Subcutaneous abdominal adipose tissue (tissue), 5 donors: ENCODE data around the gene RGS10.

Experiments
- H3K27ac ChIP-seq: one replicate; pipeline ENCODE4 v1.7.0; 2013; ENCODE audit warnings: low read depth, mild to moderate bottlenecking, inconsistent platforms, low read length, moderate library complexity
- H3K27me3 ChIP-seq, 5 donors: one replicate each; pipeline ENCODE4 v1.7.0; 2013; ENCODE audit warnings: low read length in 5 of 5, inconsistent platforms in 1 of 5; ENCODE audit not compliant: control insufficient read depth in 5 of 5, insufficient read depth in 4 of 5
- H3K36me3 ChIP-seq, 5 donors: one replicate each; pipeline ENCODE4 v1.7.0; 2013; ENCODE audit warnings: low read length in 5 of 5; ENCODE audit not compliant: control insufficient read depth in 5 of 5, insufficient read depth in 5 of 5
- H3K4me1 ChIP-seq, 5 donors: one replicate each; pipeline ENCODE4 v1.7.0; 2013; ENCODE audit warnings: low read length in 5 of 5, mild to moderate bottlenecking in 3 of 5, moderate library complexity in 1 of 5; ENCODE audit not compliant: control insufficient read depth in 5 of 5, insufficient read depth in 5 of 5
- H3K4me3 ChIP-seq, 5 donors: one replicate each; pipeline ENCODE4 v1.7.0; 2013; ENCODE audit warnings: low read length in 5 of 5, low read depth in 1 of 5
- H3K9ac ChIP-seq, 5 donors: one replicate each; pipeline ENCODE4 v1.7.0; 2013; ENCODE audit warnings: low read length in 5 of 5, mild to moderate bottlenecking in 4 of 5, moderate library complexity in 3 of 5
- H3K9me3 ChIP-seq, 5 donors: one replicate each; pipeline ENCODE4 v1.7.0; 2013; ENCODE audit warnings: low read length in 5 of 5; ENCODE audit not compliant: control insufficient read depth in 5 of 5
- donor health status: healthy.
- donor health status: healthy.
- donor health status: healthy.
- donor health status: healthy.
- donor health status: healthy.

Gene RGS10

GRCh38 chr10:119520283-119520682 lies 22.2 kb downstream of the RGS10 start:
- Histone ChIP-seq H3K27me3 (peaks cover 0 to 5% (median 0%) of the 10 kb centered on the region in 5 donors), H3K36me3 (peaks cover 0 to 25% (median 3%) of the 10 kb centered on the region in 5 donors), H3K9ac (no peak overlapping the region), H3K9me3 (no peaks in the 10 kb centered on the region), H3K27ac (no peak overlapping the region), H3K4me1 (peaks cover 2 to 32% (median 12%) of the 10 kb centered on the region in 5 donors), H3K4me3 (no peak overlapping the region)

- peaks cover 0 to 4% (median 0%) of the 10 kb centered on the region in 5 donors for H3K27me3 ChIP-seq
- peaks cover 2 to 33% (median 12%) of the 10 kb centered on the region in 5 donors for H3K4me1 ChIP-seq
- H3K36me3 ChIP-seq = peaks cover 0 to 19% (median 2%) of the 10 kb centered on the region in 5 donors
- H3K27ac ChIP-seq = no peak overlapping the region
- no peaks in the 10 kb centered on the region for H3K9me3 ChIP-seq
- no peak overlapping the region for H3K4me3 ChIP-seq
- no peak overlapping the region for H3K9ac ChIP-seq
These were observed 23.6 kb downstream of the RGS10 start for GRCh38 chr10:119518936-119519335.

DNA sequence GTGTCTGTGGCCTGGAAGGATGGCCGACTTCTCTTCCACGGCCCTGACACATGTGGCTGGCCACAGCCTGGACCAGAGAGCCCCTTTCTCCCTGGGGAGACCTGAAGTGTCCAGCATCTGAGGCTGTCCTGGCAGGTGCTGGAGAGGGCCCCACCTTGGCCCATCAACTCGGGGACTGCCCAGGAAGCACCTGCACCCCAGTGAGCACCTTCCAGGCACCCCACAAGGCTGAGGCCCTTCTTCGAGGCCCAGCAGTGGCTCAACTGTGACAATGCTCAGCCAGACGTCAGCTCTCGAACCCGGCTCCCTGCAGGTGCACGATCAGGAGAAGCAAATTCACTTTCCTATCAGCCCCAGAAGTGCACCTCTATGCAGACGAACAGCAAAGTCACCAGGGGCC lies 24.3 kb downstream of the RGS10 start:
- H3K9me3 ChIP-seq = no peaks in the 10 kb centered on the region
- no peaks in the 10 kb centered on the region for H3K27me3 ChIP-seq
- H3K4me3 ChIP-seq = no peak overlapping the region
- no peak overlapping the region for H3K9ac ChIP-seq
- no peak overlapping the region for H3K27ac ChIP-seq
- H3K4me1 ChIP-seq = peaks cover 2 to 33% (median 12%) of the 10 kb centered on the region in 5 donors
- H3K36me3 ChIP-seq = peaks cover 0 to 16% (median 0%) of the 10 kb centered on the region in 5 donors

GRCh38 chr10:119517235-119518141 lies 25.0 kb downstream of the RGS10 start:
- Histone ChIP-seq H3K27me3 (no peaks in the 10 kb centered on the region), H3K4me1 (peaks cover 2 to 33% (median 12%) of the 10 kb centered on the region in 5 donors), H3K4me3 (no peak overlapping the region), H3K27ac (no peak overlapping the region), H3K36me3 (peaks cover 0 to 13% (median 0%) of the 10 kb centered on the region in 5 donors), H3K9ac (no peak overlapping the region), H3K9me3 (no peaks in the 10 kb centered on the region)

- peaks cover 2 to 33% (median 12%) of the 10 kb centered on the region in 5 donors for H3K4me1 ChIP-seq
- H3K27me3 ChIP-seq = no peaks in the 10 kb centered on the region
- no peak overlapping the region for H3K9ac ChIP-seq
- H3K4me3 ChIP-seq = peak overlapping the region in 2 of 5 donors; percentile 13 to 28
- no peaks in the 10 kb centered on the region for H3K9me3 ChIP-seq
- no peak overlapping the region for H3K27ac ChIP-seq
- peaks cover 0 to 16% (median 3%) of the 10 kb centered on the region in 5 donors for H3K36me3 ChIP-seq
These were observed 25.9 kb downstream of the RGS10 start for GRCh38 chr10:119516381-119517234.

DNA sequence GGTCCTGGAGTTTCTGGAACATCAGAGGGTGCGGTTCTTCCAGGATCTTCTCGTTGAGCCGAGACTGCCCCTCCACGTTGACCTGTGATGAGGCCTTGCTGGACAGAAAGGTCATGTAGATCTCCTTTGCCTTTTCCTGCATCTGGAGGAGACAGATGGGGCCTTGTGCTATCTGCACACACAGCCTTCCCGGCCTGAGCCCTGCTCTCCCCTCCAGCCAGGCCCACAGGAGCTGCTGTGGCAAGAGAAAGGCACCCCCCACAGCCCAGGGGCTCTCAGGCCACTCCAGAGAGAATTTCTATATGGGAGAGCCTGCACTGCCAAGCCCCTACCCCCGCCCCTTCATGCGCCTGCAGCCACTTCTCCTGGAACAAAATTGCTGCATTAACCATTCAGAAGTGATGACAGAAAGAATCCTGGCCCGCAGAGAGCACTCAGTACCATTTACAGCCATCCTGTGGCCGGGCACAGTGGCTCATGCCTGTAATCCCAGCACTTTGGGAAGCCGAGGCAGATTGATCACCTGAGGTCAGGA lies 26.9 kb downstream of the RGS10 start:
- peaks cover 2 to 33% (median 12%) of the 10 kb centered on the region in 5 donors for H3K4me1 ChIP-seq
- no peak overlapping the region for H3K4me3 ChIP-seq
- H3K27me3 ChIP-seq = no peaks in the 10 kb centered on the region
- peaks cover 0 to 24% (median 4%) of the 10 kb centered on the region in 5 donors for H3K36me3 ChIP-seq
- no peak overlapping the region for H3K9ac ChIP-seq
- no peak overlapping the region for H3K27ac ChIP-seq
- no peaks in the 10 kb centered on the region for H3K9me3 ChIP-seq

DNA sequence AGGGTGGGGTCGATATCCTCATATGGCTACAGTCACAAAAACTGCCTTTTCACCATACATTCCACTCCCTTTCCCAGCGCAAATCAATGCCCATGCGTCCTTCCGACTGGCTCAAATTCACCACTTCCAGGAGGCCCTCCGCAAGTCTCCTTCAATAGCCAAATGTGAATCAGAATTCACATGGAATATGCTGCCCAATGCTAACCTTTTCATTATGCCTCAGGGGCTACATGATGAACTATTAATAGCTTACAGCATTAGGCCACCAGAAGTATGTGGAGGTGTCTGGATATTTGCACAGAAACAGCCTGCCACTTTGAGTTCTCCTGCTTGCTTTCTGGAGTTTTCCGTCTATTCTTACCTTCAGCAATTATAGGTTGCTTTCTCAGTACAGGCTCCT lies 27.7 kb downstream of the RGS10 start:
- no peak overlapping the region for H3K9ac ChIP-seq
- H3K9me3 ChIP-seq = no peaks in the 10 kb centered on the region
- peaks cover 0 to 30% (median 4%) of the 10 kb centered on the region in 5 donors for H3K36me3 ChIP-seq
- no peak overlapping the region for H3K4me3 ChIP-seq
- H3K27ac ChIP-seq = no peak overlapping the region
- H3K27me3 ChIP-seq = no peaks in the 10 kb centered on the region
- peaks cover 2 to 37% (median 18%) of the 10 kb centered on the region in 5 donors for H3K4me1 ChIP-seq

GRCh38 chr10:119511828-119512515 lies 30.5 kb downstream of the RGS10 start:
- H3K27me3 ChIP-seq = no peaks in the 10 kb centered on the region
- H3K4me3 ChIP-seq = no peak overlapping the region
- H3K36me3 ChIP-seq = peaks cover 0 to 34% (median 4%) of the 10 kb centered on the region in 5 donors
- no peak overlapping the region for H3K27ac ChIP-seq
- no peaks in the 10 kb centered on the region for H3K9me3 ChIP-seq
- peaks cover 0 to 22% (median 15%) of the 10 kb centered on the region in 5 donors for H3K4me1 ChIP-seq
- no peak overlapping the region for H3K9ac ChIP-seq

DNA sequence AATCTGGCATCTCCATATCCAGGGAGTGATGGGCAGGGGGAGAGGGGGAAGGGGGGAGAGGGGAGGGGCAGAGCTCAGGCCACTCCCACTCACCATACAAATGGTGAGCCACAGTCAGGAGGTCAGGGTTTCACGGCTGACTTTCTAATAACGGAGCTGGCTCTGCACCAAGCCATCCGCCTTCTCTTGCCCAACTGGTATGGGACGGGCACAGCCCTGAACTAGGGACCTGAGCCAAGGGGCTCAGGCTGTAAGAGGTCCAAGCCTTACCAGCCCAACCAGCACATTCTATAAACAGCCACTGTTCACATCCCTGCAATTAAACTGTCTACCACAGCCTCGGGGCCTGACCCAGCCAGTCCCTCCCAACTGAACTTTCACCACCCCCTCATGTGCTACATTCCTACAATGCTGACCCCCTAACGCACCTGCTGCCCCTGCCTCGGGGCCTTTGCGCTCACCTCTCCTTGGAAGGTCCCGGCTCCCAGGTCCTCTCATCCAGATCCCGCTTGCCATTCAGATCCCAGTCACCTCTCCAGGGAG lies 32.5 kb downstream of the RGS10 start:
- Histone ChIP-seq H3K36me3 (peaks cover 0 to 37% (median 4%) of the 10 kb centered on the region in 5 donors), H3K9ac (no peak overlapping the region), H3K27ac (no peak overlapping the region)

More for the DNA sequence above, 32.5 kb downstream of the RGS10 start:
- Histone ChIP-seq H3K4me1 (peaks cover 0 to 15% (median 6%) of the 10 kb centered on the region in 5 donors), H3K9me3 (no peaks in the 10 kb centered on the region), H3K4me3 (no peak overlapping the region), H3K27me3 (no peaks in the 10 kb centered on the region)
